ENCODE data around the gene KCNG1. TPM values are rescaled to one million over a fixed set of nuclear protein-coding genes. Genes with fewer than 3 reads are reported as not detected.
A peak's percentile ranks its signal among the peaks of the same experiment; 100 is the strongest.
"Not testable (repeated sequence)": the region's sequence is repeated elsewhere in the genome, so short reads cannot be mapped to it uniquely, and the experiment has no call there.

Gene KCNG1, protein sequence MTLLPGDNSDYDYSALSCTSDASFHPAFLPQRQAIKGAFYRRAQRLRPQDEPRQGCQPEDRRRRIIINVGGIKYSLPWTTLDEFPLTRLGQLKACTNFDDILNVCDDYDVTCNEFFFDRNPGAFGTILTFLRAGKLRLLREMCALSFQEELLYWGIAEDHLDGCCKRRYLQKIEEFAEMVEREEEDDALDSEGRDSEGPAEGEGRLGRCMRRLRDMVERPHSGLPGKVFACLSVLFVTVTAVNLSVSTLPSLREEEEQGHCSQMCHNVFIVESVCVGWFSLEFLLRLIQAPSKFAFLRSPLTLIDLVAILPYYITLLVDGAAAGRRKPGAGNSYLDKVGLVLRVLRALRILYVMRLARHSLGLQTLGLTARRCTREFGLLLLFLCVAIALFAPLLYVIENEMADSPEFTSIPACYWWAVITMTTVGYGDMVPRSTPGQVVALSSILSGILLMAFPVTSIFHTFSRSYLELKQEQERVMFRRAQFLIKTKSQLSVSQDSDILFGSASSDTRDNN
- 56.9 and 65.0 TPM in 2 replicates for total RNA-seq (2014; rRNA removed; shearing (Covaris generic))
- 116 and 147 TPM in 2 replicates for polyA plus RNA-seq (2015; cell fraction: cytosol; rRNA removed)
- polyA plus RNA-seq (2015; cell fraction: nucleus; rRNA removed), result 96.6 and 99.7 TPM in 2 replicates

GRCh38 chr20:51022803-51023616, at the start of gene KCNG1:
TSS of gene KCNG1 (minus strand) at chr20:51023107. CDS start at chr20:51010338, 12,769 bp downstream.
- DNase-seq (ENCODE audit: low read depth), result peak; percentile 49

- DNase-seq (ENCODE audit: low read depth), result no peak
These were observed 47.7 kb upstream of the KCNG1 start for GRCh38 chr20:51070621-51071020.

- DNase-seq (ENCODE audit: low read depth), result peak; percentile 6
These were observed 44.9 kb upstream of the KCNG1 start for GRCh38 chr20:51067792-51068191.

DNA sequence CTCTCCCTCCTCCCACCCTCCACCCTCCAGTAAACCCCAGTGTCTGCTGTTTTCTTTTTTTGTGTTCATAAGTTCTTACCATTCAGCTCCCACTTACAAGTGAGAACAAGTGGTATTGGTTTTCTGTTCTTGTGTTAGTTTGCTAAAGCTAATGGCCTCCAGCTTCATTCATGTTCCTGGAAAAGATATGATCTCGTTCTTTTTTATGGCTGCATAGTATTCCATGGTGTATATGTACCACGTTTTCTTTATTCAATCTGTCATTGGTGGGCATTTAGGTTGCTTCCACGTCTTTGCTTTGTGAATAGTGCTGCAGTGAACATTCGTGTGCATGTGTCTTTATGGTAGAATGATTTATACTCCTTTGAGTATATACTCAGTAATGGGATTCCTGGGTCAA, 42.7 kb upstream of the KCNG1 start:
- DNase-seq (ENCODE audit: low read depth), result no peak

- no peak for DNase-seq (ENCODE audit: low read depth)
These were observed 41.2 kb upstream of the KCNG1 start for GRCh38 chr20:51064137-51064536.

DNA sequence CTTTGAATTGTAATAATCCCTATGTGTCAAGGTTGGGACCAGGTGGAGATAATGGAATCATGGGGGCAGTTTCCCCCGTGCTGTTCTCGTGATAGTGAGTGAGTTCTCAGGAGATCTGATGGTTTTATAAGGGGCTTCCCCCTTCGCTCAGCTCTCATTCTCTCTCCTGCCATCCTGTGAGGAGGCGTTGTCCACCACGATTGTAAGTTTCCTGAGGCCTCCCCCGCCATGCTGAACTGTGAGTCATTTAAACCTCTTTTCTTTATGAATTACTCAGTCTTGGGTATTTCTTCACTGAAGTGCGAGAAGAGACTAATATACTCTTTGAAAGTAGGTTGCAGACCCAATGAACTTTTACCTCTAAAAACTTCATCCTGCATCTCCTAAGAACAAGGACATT, 39.2 kb upstream of the KCNG1 start:
- peak; percentile 24 for DNase-seq (ENCODE audit: low read depth)

- no peak for DNase-seq (ENCODE audit: low read depth)
These were observed 38.6 kb upstream of the KCNG1 start for GRCh38 chr20:51061418-51062045.

GRCh38 chr20:51060301-51060700, 37.4 kb upstream of the KCNG1 start:
- no peak for DNase-seq (ENCODE audit: low read depth)

- no peak for DNase-seq (ENCODE audit: low read depth)
These were observed 37.0 kb upstream of the KCNG1 start for GRCh38 chr20:51059862-51060261.

DNA sequence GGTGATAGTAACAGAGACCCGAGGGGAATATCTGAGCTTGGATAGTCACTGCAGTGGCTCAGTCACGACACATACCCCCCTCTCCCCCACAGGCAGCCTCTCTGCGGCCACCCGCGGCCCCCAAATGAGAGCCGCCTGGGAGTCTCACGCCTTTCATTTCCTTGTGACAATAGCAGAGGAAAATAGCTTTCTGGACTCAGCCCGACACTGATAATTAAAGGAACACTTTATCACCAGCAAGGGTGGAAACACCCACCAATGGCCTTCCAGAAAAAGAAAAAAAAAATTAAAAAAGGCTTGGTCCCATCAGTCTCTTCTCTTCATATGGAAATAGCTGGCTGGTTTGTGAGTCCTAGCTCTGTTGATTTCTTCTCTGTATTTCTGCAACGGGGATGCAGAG, 35.1 kb upstream of the KCNG1 start:
- no peak for DNase-seq (ENCODE audit: low read depth)

DNA sequence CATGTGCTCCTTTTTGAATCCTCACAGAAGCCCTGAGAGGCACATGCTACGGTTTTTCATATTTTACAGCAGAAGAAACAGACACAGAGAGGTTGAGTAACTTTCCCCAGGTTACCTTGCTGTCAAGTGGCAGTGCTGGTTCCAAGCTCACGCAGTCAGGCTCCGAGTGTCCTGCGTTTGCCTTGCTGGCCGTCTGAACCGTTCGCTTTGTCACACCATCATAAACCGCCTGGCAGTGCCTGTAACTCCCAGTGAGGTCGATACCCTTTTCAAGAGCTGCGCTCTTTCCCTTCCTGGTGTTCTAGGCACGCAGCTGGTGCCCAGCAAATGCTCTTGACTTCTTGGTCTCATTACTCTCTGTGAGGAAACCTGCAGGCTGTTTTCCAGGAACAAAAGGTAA, 31.3 kb upstream of the KCNG1 start:
- no peak for DNase-seq (ENCODE audit: low read depth)

DNA sequence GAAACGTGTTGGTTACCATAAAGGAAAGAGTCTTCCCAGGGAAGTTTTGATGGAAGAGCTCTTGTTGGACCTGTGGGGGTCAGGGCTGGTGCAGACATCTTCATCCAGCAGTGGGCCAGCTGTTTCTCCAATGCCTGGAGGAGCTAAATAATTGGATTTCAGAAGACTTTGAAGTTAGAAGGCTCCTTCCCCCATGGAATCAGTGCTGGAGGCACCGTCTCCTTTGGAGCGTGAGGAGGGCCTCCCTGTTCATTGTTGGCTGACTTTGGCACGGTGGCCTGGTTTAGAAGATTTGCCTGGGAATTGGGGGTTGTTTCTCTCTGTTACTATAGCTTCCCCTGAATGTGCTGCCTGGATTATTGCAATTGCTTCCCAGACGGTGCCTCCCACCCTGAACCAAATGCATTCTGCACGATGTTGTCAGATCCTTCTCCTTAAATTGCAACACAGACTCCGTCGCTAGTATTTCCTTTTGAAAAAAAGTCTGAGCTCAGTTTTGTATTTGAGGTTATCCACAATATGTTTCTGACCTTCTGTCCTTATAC, 27.7 kb upstream of the KCNG1 start:
- DNase-seq (ENCODE audit: low read depth), result no peak

GRCh38 chr20:51046021-51046985, 23.4 kb upstream of the KCNG1 start:
- no peak for DNase-seq (ENCODE audit: low read depth)

DNA sequence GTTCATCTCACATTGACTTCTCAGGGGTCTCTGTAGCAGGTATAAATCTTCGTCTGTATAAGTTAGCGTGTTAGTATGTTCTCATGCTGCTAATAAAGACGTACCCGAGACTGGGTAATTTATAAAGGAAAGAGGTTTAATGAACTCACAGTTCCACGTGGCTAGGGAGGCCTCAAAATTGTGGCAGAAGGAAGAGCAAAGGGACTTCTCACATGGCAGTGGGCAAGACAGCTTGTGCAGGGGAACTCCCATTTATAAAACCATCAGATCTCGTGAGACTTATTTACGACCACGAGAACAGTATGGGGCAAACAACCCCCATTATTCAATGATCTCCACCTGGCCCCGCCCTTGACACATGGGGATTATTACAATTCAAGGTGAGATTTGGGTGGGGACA, 22.6 kb upstream of the KCNG1 start:
- DNase-seq (ENCODE audit: low read depth), result not testable (repeated sequence)

DNA sequence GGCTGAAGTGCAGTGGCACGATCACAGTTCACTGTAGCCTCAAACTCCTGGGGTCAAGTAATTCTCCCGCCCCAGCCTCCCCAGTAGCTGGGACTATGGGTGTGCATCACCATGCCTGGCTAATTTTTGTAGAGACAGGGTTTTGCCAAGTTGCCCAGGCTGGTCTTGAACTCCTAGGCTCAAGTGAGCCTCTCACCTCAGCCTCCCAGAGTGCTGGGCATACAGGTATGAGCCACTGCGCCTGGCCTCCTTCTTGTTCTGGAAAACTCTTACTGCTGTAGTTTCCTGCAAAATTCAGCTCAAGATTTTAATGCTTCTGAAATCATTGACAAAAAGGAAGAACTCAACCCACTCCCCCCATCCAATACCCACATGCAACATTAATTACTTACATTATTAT, 21.9 kb upstream of the KCNG1 start:
- no peak for DNase-seq (ENCODE audit: low read depth)

GRCh38 chr20:51043811-51044210, 20.9 kb upstream of the KCNG1 start:
- DNase-seq (ENCODE audit: low read depth), result peak; percentile 81

DNA sequence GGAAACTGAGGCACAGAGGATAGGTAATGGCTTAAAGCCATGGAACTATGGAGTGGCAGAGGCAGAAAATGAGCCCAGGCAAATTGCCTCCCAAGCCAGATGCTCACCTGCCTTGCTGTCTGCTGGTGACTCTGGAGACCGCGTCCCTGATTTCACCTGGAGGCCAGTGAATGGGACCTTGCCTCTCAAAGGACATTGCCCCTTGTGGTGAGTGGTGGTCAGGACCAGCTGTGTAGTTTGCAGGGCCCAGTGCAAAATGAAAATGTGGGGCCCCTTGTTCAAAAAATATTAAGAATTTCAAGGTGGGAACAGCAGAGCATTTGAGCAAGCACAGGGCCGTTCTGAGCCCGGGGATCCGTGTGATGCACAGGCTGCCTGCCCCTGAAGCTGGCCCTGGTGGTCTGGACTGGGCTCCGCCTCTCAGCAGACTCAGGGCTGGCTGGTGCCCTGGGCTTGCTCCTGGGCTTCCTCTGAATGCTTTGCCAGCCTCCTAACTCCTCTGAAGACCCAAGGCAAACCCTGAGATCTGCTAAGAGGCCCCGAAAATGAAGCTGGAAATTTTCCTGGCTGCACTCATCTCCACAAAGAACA, 19.8 kb upstream of the KCNG1 start:
- no peak for DNase-seq (ENCODE audit: low read depth)

DNA sequence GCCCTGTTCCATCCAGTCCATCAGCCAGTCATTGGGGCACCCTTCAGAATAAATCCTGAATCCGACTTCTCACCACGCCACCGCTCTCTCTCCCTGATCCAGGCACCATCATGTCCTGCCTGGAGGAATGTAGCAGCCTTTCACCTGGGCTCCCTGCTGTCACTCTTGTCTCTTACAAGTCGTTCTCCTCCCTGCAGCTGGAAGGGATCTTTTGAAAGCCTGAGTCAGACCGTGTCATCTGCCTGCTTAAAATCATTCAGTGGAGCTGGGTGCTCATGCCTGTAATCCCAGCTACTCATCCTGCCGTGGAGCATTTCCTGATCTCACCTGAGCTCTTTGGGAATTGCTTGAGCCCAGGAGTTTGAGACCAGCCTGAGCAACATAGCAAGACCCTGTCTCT, 19.2 kb upstream of the KCNG1 start:
- peak; percentile 23 for DNase-seq (ENCODE audit: low read depth)

DNA sequence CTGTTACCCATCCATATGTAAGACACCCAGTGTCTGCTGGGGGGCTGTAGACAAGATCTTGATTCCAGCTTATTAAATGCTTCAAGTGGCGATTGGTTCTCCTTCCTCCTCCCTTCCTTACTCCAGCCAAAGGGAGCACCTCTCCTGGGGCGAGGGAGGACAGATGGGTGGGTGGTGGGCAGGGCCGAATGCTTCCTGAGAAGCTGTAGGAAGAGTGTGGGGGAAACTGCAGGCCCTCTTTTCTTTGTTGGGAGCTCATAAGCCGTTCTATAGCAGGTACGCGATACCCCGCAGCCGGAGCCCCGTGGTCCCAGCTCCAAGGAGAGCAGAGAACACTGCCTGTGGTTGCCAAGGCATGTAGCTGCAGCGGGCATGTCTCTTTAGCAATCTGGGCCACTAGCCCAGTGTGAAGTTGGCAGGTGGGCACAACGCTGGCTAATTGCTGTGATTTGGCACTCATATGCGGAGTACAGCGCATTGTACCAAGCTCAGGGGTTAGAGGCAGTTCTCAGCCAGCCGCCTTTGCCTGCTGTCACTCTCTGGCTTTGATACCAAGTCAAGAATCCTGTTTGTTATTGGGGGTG, 14.7 kb upstream of the KCNG1 start:
- no peak for DNase-seq (ENCODE audit: low read depth)

Data from HT1080 (cell line).